ENCODE results near the gene HIVEP3.

Gene HIVEP3

GRCh38 chr1:41618871-41619270, 299.9 kb downstream of the HIVEP3 start:
- TF ChIP-seq CTCF (IDR thresholded peaks at IDR 0.05; ENCODE audit: low read depth, low read length), result no peak
- H3K4me3 ChIP-seq (ENCODE audit: low read depth, low read length), result no peak overlapping the region

- no peak for TF ChIP-seq CTCF (IDR thresholded peaks at IDR 0.05; ENCODE audit: low read depth, low read length)
- H3K4me3 ChIP-seq (ENCODE audit: low read depth, low read length), result no peak overlapping the region
These were observed 300.5 kb downstream of the HIVEP3 start for GRCh38 chr1:41618066-41618825.

GRCh38 chr1:41617336-41617735, 301.4 kb downstream of the HIVEP3 start:
- no peak overlapping the region for H3K4me3 ChIP-seq (ENCODE audit: low read depth, low read length)
- no peak for TF ChIP-seq CTCF (IDR thresholded peaks at IDR 0.05; ENCODE audit: low read depth, low read length)

GRCh38 chr1:41616563-41616962, 302.2 kb downstream of the HIVEP3 start:
- no peak overlapping the region for H3K4me3 ChIP-seq (ENCODE audit: low read depth, low read length)
- TF ChIP-seq CTCF (IDR thresholded peaks at IDR 0.05; ENCODE audit: low read depth, low read length), result no peak

GRCh38 chr1:41615981-41616380, 302.7 kb downstream of the HIVEP3 start:
- no peak for TF ChIP-seq CTCF (IDR thresholded peaks at IDR 0.05; ENCODE audit: low read depth, low read length)
- no peak overlapping the region for H3K4me3 ChIP-seq (ENCODE audit: low read depth, low read length)

GRCh38 chr1:41615316-41615715, 303.4 kb downstream of the HIVEP3 start:
- no peak for TF ChIP-seq CTCF (IDR thresholded peaks at IDR 0.05; ENCODE audit: low read depth, low read length)
- H3K4me3 ChIP-seq (ENCODE audit: low read depth, low read length), result no peak overlapping the region

- no peak overlapping the region for H3K4me3 ChIP-seq (ENCODE audit: low read depth, low read length)
- TF ChIP-seq CTCF (IDR thresholded peaks at IDR 0.05; ENCODE audit: low read depth, low read length), result no peak
These were observed 303.9 kb downstream of the HIVEP3 start for GRCh38 chr1:41614818-41615217.

Data from WI38 (cell line).